Measurements from ENCODE around the gene MTA2.

MTA2 gene

GRCh38 chr11:62611705-62612365 lies 10.2 kb upstream of the MTA2 start:
- no peak overlapping the region for H2AK5ac ChIP-seq (ENCODE audit: low read length)
- no peaks in the 10 kb centered on the region for H3K27me3 ChIP-seq (ENCODE audit: insufficient read depth, low read length, poor library complexity)
- H2BK5ac ChIP-seq (ENCODE audit: low read length) = no peak overlapping the region
- H3K79me1 ChIP-seq (ENCODE audit: low read length) = no peaks in the 10 kb centered on the region
- H2BK15ac ChIP-seq (replicated peaks; ENCODE audit: low read depth) = no peak overlapping the region
- peak overlapping the region; percentile 98 for H3K23ac ChIP-seq (ENCODE audit: low read length)
- H2BK120ac ChIP-seq (ENCODE audit: low read depth, low read length) = peak overlapping the region; percentile 5
- H4K8ac ChIP-seq (ENCODE audit: low read depth, low read length) = no peak overlapping the region
- no CpG with 5 or more reads among the region's 34 CpGs for WGBS (ENCODE audit: extremely low coverage, insufficient coverage, low lambda C conversion rate)
- H3K4me2 ChIP-seq (ENCODE audit: low read length) = peak overlapping the region; percentile 100
- peak overlapping the region; percentile 82 for H3K4me3 ChIP-seq (ENCODE audit: low read length)
- H3K4ac ChIP-seq (ENCODE audit: low read depth, low read length) = peak overlapping the region; percentile 41
- H3K56ac ChIP-seq (ENCODE audit: low read length) = peak overlapping the region; percentile 98
- H3K36me3 ChIP-seq (ENCODE audit: control insufficient read depth, insufficient read depth, low read length) = no peaks in the 10 kb centered on the region
- no peak overlapping the region for H4K5ac ChIP-seq (ENCODE audit: low read length)
- peaks cover 6% of the 10 kb centered on the region for H3K4me1 ChIP-seq (ENCODE audit: control insufficient read depth, low read depth, low read length)
- DNase-seq = peak; percentile 59
- H3K18ac ChIP-seq (ENCODE audit: low read length) = peak overlapping the region; percentile 55
- no peaks in the 10 kb centered on the region for H3K79me2 ChIP-seq (ENCODE audit: control insufficient read depth, insufficient read depth, low read length)
- H3K9ac ChIP-seq (ENCODE audit: low read length) = peak overlapping the region; percentile 95
- H3K27ac ChIP-seq (ENCODE audit: low read depth, low read length) = peak overlapping the region; percentile 38

GRCh38 chr11:62610814-62611704 lies 9.4 kb upstream of the MTA2 start:
- no peaks in the 10 kb centered on the region for H3K79me2 ChIP-seq (ENCODE audit: control insufficient read depth, insufficient read depth, low read length)
- H2BK120ac ChIP-seq (ENCODE audit: low read depth, low read length) = no peak overlapping the region
- H3K27me3 ChIP-seq (ENCODE audit: insufficient read depth, low read length, poor library complexity) = no peaks in the 10 kb centered on the region
- H3K36me3 ChIP-seq (ENCODE audit: control insufficient read depth, insufficient read depth, low read length) = no peaks in the 10 kb centered on the region
- peak overlapping the region; percentile 66 for H3K23ac ChIP-seq (ENCODE audit: low read length)
- no peak for DNase-seq
- H3K9ac ChIP-seq (ENCODE audit: low read length) = peak overlapping the region; percentile 95
- peak overlapping the region; percentile 98 for H3K56ac ChIP-seq (ENCODE audit: low read length)
- H4K8ac ChIP-seq (ENCODE audit: low read depth, low read length) = no peak overlapping the region
- no peak overlapping the region for H3K4ac ChIP-seq (ENCODE audit: low read depth, low read length)
- H3K4me3 ChIP-seq (ENCODE audit: low read length) = peak overlapping the region; percentile 82
- H3K18ac ChIP-seq (ENCODE audit: low read length) = no peak overlapping the region
- no peak overlapping the region for H2AK5ac ChIP-seq (ENCODE audit: low read length)
- no peak overlapping the region for H2BK15ac ChIP-seq (replicated peaks; ENCODE audit: low read depth)
- no peaks in the 10 kb centered on the region for H3K79me1 ChIP-seq (ENCODE audit: low read length)
- H3K27ac ChIP-seq (ENCODE audit: low read depth, low read length) = no peak overlapping the region
- H2BK5ac ChIP-seq (ENCODE audit: low read length) = no peak overlapping the region
- no peak overlapping the region for H4K5ac ChIP-seq (ENCODE audit: low read length)
- WGBS (ENCODE audit: extremely low coverage, insufficient coverage, low lambda C conversion rate) = no CpG with 5 or more reads among the region's 28 CpGs
- peak overlapping the region; percentile 100 for H3K4me2 ChIP-seq (ENCODE audit: low read length)
- peaks cover 6% of the 10 kb centered on the region for H3K4me1 ChIP-seq (ENCODE audit: control insufficient read depth, low read depth, low read length)

- DNase-seq = no peak
- no peak overlapping the region for H3K4me3 ChIP-seq (ENCODE audit: low read length)
- no peaks in the 10 kb centered on the region for H3K79me1 ChIP-seq (ENCODE audit: low read length)
- no peak overlapping the region for H3K27ac ChIP-seq (ENCODE audit: low read depth, low read length)
- H2BK5ac ChIP-seq (ENCODE audit: low read length) = no peak overlapping the region
- no peak overlapping the region for H3K56ac ChIP-seq (ENCODE audit: low read length)
- H3K23ac ChIP-seq (ENCODE audit: low read length) = no peak overlapping the region
- no peak overlapping the region for H2BK120ac ChIP-seq (ENCODE audit: low read depth, low read length)
- H4K5ac ChIP-seq (ENCODE audit: low read length) = no peak overlapping the region
- no peak overlapping the region for H2AK5ac ChIP-seq (ENCODE audit: low read length)
- H2BK15ac ChIP-seq (replicated peaks; ENCODE audit: low read depth) = no peak overlapping the region
- no peak overlapping the region for H4K8ac ChIP-seq (ENCODE audit: low read depth, low read length)
- no peak overlapping the region for H3K9ac ChIP-seq (ENCODE audit: low read length)
- H3K79me2 ChIP-seq (ENCODE audit: control insufficient read depth, insufficient read depth, low read length) = no peaks in the 10 kb centered on the region
- no CpG with 5 or more reads among the region's 6 CpGs for WGBS (ENCODE audit: extremely low coverage, insufficient coverage, low lambda C conversion rate)
- no peaks in the 10 kb centered on the region for H3K36me3 ChIP-seq (ENCODE audit: control insufficient read depth, insufficient read depth, low read length)
- H3K27me3 ChIP-seq (ENCODE audit: insufficient read depth, low read length, poor library complexity) = no peaks in the 10 kb centered on the region
- no peak overlapping the region for H3K4ac ChIP-seq (ENCODE audit: low read depth, low read length)
- peaks cover 6% of the 10 kb centered on the region for H3K4me1 ChIP-seq (ENCODE audit: control insufficient read depth, low read depth, low read length)
- H3K18ac ChIP-seq (ENCODE audit: low read length) = no peak overlapping the region
- no peak overlapping the region for H3K4me2 ChIP-seq (ENCODE audit: low read length)
Observed at GRCh38 chr11:62610403-62610802, 8.7 kb upstream of the MTA2 start.

GRCh38 chr11:62608776-62609175 lies 7.1 kb upstream of the MTA2 start:
- Histone ChIP-seq H3K4me1 (ENCODE audit: control insufficient read depth, low read depth, low read length) (no peaks in the 10 kb centered on the region), H2BK120ac (ENCODE audit: low read depth, low read length) (no peak overlapping the region), H3K18ac (ENCODE audit: low read length) (no peak overlapping the region), H4K8ac (ENCODE audit: low read depth, low read length) (no peak overlapping the region), H3K23ac (ENCODE audit: low read length) (no peak overlapping the region), H3K9ac (ENCODE audit: low read length) (no peak overlapping the region), H2BK5ac (ENCODE audit: low read length) (no peak overlapping the region), H3K36me3 (ENCODE audit: control insufficient read depth, insufficient read depth, low read length) (no peaks in the 10 kb centered on the region), H3K27me3 (ENCODE audit: insufficient read depth, low read length, poor library complexity) (no peaks in the 10 kb centered on the region), H3K79me2 (ENCODE audit: control insufficient read depth, insufficient read depth, low read length) (no peaks in the 10 kb centered on the region), H3K4me3 (ENCODE audit: low read length) (no peak overlapping the region), H2AK5ac (ENCODE audit: low read length) (no peak overlapping the region), H4K5ac (ENCODE audit: low read length) (no peak overlapping the region), H3K56ac (ENCODE audit: low read length) (no peak overlapping the region), H3K4me2 (ENCODE audit: low read length) (no peak overlapping the region), H3K27ac (ENCODE audit: low read depth, low read length) (no peak overlapping the region), H3K4ac (ENCODE audit: low read depth, low read length) (no peak overlapping the region), H2BK15ac (replicated peaks; ENCODE audit: low read depth) (no peak overlapping the region), H3K79me1 (ENCODE audit: low read length) (no peaks in the 10 kb centered on the region)
- no peak for DNase-seq
- no CpG with 5 or more reads among the region's 12 CpGs for WGBS (ENCODE audit: extremely low coverage, insufficient coverage, low lambda C conversion rate)

GRCh38 chr11:62607714-62608113 lies 6.0 kb upstream of the MTA2 start:
- no CpG with 5 or more reads among the region's 4 CpGs for WGBS (ENCODE audit: extremely low coverage, insufficient coverage, low lambda C conversion rate)
- no peak overlapping the region for H3K27ac ChIP-seq (ENCODE audit: low read depth, low read length)
- H2BK5ac ChIP-seq (ENCODE audit: low read length) = no peak overlapping the region
- no peak overlapping the region for H4K5ac ChIP-seq (ENCODE audit: low read length)
- no peak overlapping the region for H4K8ac ChIP-seq (ENCODE audit: low read depth, low read length)
- H3K9ac ChIP-seq (ENCODE audit: low read length) = peak overlapping the region; percentile 4
- DNase-seq = no peak
- no peak overlapping the region for H2AK5ac ChIP-seq (ENCODE audit: low read length)
- H3K79me1 ChIP-seq (ENCODE audit: low read length) = no peaks in the 10 kb centered on the region
- no peak overlapping the region for H3K4me2 ChIP-seq (ENCODE audit: low read length)
- H3K27me3 ChIP-seq (ENCODE audit: insufficient read depth, low read length, poor library complexity) = no peaks in the 10 kb centered on the region
- no peak overlapping the region for H2BK15ac ChIP-seq (replicated peaks; ENCODE audit: low read depth)
- H3K4ac ChIP-seq (ENCODE audit: low read depth, low read length) = no peak overlapping the region
- H3K79me2 ChIP-seq (ENCODE audit: control insufficient read depth, insufficient read depth, low read length) = no peaks in the 10 kb centered on the region
- H3K23ac ChIP-seq (ENCODE audit: low read length) = no peak overlapping the region
- H3K18ac ChIP-seq (ENCODE audit: low read length) = no peak overlapping the region
- H3K4me3 ChIP-seq (ENCODE audit: low read length) = no peak overlapping the region
- no peaks in the 10 kb centered on the region for H3K36me3 ChIP-seq (ENCODE audit: control insufficient read depth, insufficient read depth, low read length)
- peaks cover 2% of the 10 kb centered on the region for H3K4me1 ChIP-seq (ENCODE audit: control insufficient read depth, low read depth, low read length)
- H3K56ac ChIP-seq (ENCODE audit: low read length) = no peak overlapping the region
- no peak overlapping the region for H2BK120ac ChIP-seq (ENCODE audit: low read depth, low read length)
